B cell (primary cell): ENCODE data around the gene TXK. TPM values are rescaled to one million over a fixed set of nuclear protein-coding genes. Genes with fewer than 3 reads are reported as not detected.

Experiments
- ATAC-seq: fragments of 200-7000 bp; cut with Tn5 transposase; one replicate; pipeline ENCODE4 v1.10.0; 2021; ENCODE audit warnings: low read depth, mild to moderate bottlenecking, moderate number of reproducible peaks, moderate library complexity
- CTCF ChIA-PET: fragments of 350-600 bp; sonication (Branson Sonifier 250); formaldehyde crosslinking; loops from one replicate; lab custom pipeline; 2021; ENCODE audit warnings: antibody characterized with exemption, inconsistent platforms; lab: Charles Lee
- POLR2A ChIA-PET: fragments of 350-600 bp; sonication (Branson Sonifier 250); formaldehyde crosslinking; loops from one replicate; lab custom pipeline; 2021; ENCODE audit warnings: antibody characterized with exemption; lab: Charles Lee
- DNase-seq: peaks from one replicate; pipeline ENCODE4 v3.0.0; 2013
- H2AFZ ChIP-seq: 2 replicates; pipeline ENCODE4 v1.6.1; 2012; ENCODE audit warnings: mild to moderate bottlenecking, low read depth, low read length; ENCODE audit not compliant: insufficient read depth, poor library complexity, severe bottlenecking
- H3K27ac ChIP-seq, 2 donors: 1 replicate in 1 of 2; 2 replicates in 1 of 2; pipeline ENCODE4 v1.5.1; 2012 to 2013; ENCODE audit warnings: low read length in 2 of 2, mild to moderate bottlenecking in 2 of 2, moderate library complexity in 1 of 2
- H3K27me3 ChIP-seq, 4 experiments: fragments of 200-600 bp in 1 of 4; sonication (generic) in 1 of 4; replicated peaks in 1 of 4; 1 replicate in 2 of 4; 2 replicates in 2 of 4; pipeline versions ENCODE4 v1.6.1 to v1.7.0; 2013 to 2016; ENCODE audit warnings: low read length in 3 of 4, mild to moderate bottlenecking in 2 of 4, mixed read lengths in 1 of 4, moderate library complexity in 1 of 4; ENCODE audit not compliant: insufficient read depth in 4 of 4, control insufficient read depth in 3 of 4; ENCODE audit errors: control extremely low read depth in 1 of 4
- H3K36me3 ChIP-seq, 2 experiments: replicated peaks in 1 of 2; 1 replicate in 1 of 2; 2 replicates in 1 of 2; pipeline versions ENCODE4 v1.6.1 to v1.7.1; 2013; ENCODE audit warnings: low read length in 1 of 2; ENCODE audit not compliant: insufficient read depth in 2 of 2, control insufficient read depth in 1 of 2; ENCODE audit errors: control extremely low read depth in 1 of 2, extremely low read depth in 1 of 2
- H3K4me1 ChIP-seq, 2 donors: fragments of 200-600 bp in 1 of 2; sonication (generic) in 1 of 2; 1 replicate in 1 of 2; 2 replicates in 1 of 2; pipeline versions ENCODE4 v1.5.1 to v1.6.1; 2013 to 2017; ENCODE audit warnings: low read length in 2 of 2; ENCODE audit not compliant: control insufficient read depth in 2 of 2, insufficient read depth in 2 of 2
- H3K4me2 ChIP-seq: replicated peaks from 2 replicates; pipeline ENCODE3; 2012; ENCODE audit warnings: mild to moderate bottlenecking, low read depth, low read length; ENCODE audit not compliant: poor library complexity, severe bottlenecking
- H3K4me3 ChIP-seq, 5 experiments: fragments of 200-600 bp in 1 of 5; sonication (generic) in 1 of 5; 1 replicate in 3 of 5; 2 replicates in 2 of 5; pipeline versions ENCODE4 v1.5.1 to v1.7.0; 2011 to 2016; ENCODE audit warnings: low read length in 4 of 5, mild to moderate bottlenecking in 4 of 5, low read depth in 2 of 5, control low read depth in 1 of 5, moderate library complexity in 1 of 5; ENCODE audit not compliant: insufficient read depth in 1 of 5; ENCODE audit errors: control extremely low read depth in 1 of 5, extremely low read depth in 1 of 5
- H3K79me2 ChIP-seq: fragments of 200-600 bp; sonication (generic); one replicate; pipeline ENCODE4 v1.6.0; 2016; ENCODE audit warnings: low read length; ENCODE audit not compliant: control insufficient read depth, insufficient read depth
- H3K9ac ChIP-seq: fragments of 200-600 bp; sonication (generic); 2 replicates; pipeline ENCODE4 v1.6.1; 2017; ENCODE audit warnings: mild to moderate bottlenecking, low read length, moderate library complexity
- H3K9me3 ChIP-seq, 3 donors: one replicate each; pipeline versions ENCODE4 v1.6.1 to v1.7.1; 2013; ENCODE audit warnings: low read length in 2 of 3; ENCODE audit not compliant: control insufficient read depth in 2 of 3, insufficient read depth in 1 of 3; ENCODE audit errors: control extremely low read depth in 1 of 3
- H4K20me1 ChIP-seq: 2 replicates; pipeline ENCODE4 v1.6.0; 2012; ENCODE audit warnings: mild to moderate bottlenecking, low read length; ENCODE audit not compliant: insufficient read depth, control insufficient read depth, poor library complexity, severe bottlenecking
- H3K27ac Mint-ChIP-seq: one replicate; pipeline ENCODE4 v1.8.0; 2021; ENCODE audit warnings: mixed read lengths
- H3K27me3 Mint-ChIP-seq: one replicate; pipeline ENCODE4 v1.8.0; 2021; ENCODE audit warnings: mixed read lengths
- H3K4me1 Mint-ChIP-seq: one replicate; pipeline ENCODE4 v1.8.0; 2021; ENCODE audit warnings: mixed read lengths
- H3K4me3 Mint-ChIP-seq: one replicate; pipeline ENCODE4 v1.8.0; 2021; ENCODE audit warnings: mixed read lengths
- H3K9me3 Mint-ChIP-seq: one replicate; pipeline ENCODE4 v1.8.0; 2022; ENCODE audit warnings: mixed read lengths; ENCODE audit not compliant: insufficient read depth
- CTCF ChIP-seq: fragments of 200-600 bp; IDR thresholded peaks from one replicate; pipeline ENCODE4 v1.8.0; 2022; ENCODE audit warnings: antibody characterized with exemption, mild to moderate bottlenecking
- EZH2 ChIP-seq: IDR thresholded peaks from 2 replicates; pipeline ENCODE4 v1.6.1; 2012; ENCODE audit warnings: borderline replicate concordance, low read depth, mild to moderate bottlenecking, moderate library complexity, low read length; ENCODE audit not compliant: insufficient read depth, poor library complexity, severe bottlenecking
- WGBS: methylation state at CpG from one replicate; pipeline ENCODE4 v1.1.5; 2013; ENCODE audit warnings: missing lambda C conversion rate; ENCODE audit not compliant: insufficient coverage; 5-methylcytosine and 5-hydroxymethylcytosine counted together
- intact Hi-C: fragments of 100-400 bp; cut with micrococcal nuclease; formaldehyde crosslinking; loops from one replicate; pipeline ENCODE4 v1.10.0; 2022
- polyA plus RNA-seq: library from polyadenylated mRNA; depleted of rRNA; stranded (reverse); fragments of >200 nt; gene quantifications from 2 replicates; pipeline ENCODE4 v1.2.3, GENCODE V29; 2012
- total RNA-seq, 2 donors: library from RNA; stranded (reverse); fragments of 120-200 nt in 1 of 2; gene quantifications; 1 replicate in 1 of 2; 2 replicates in 1 of 2; pipeline versions ENCODE4 v1.2.3 to v1.2.4, GENCODE V29; 2013 to 2022

The TXK gene
- total and polyA plus RNA-seq, 2 donors (not counting 1 experiment from before 2014, with no cell fraction given) = 0.79 to 1.1 TPM

GRCh38 chr4:48031802-48032525 lies 102.1 kb downstream of the TXK start:
- no peak for ATAC-seq
- Histone ChIP-seq H3K27me3 (peaks cover 0 to 3% (median 0%) of the 10 kb centered on the region in 4 experiments), H3K27ac (no peak overlapping the region), H3K4me2 (no peak overlapping the region), H3K4me1 (peaks cover 27 to 29% of the 10 kb centered on the region in 2 donors), H3K9me3 (peaks cover 0 to 3% (median 0%) of the 10 kb centered on the region in 3 donors), H4K20me1 (no peaks in the 10 kb centered on the region), H3K79me2 (no peaks in the 10 kb centered on the region), H2AFZ (no peak overlapping the region), H3K36me3 (no peaks in the 10 kb centered on the region), H3K4me3 (no peak overlapping the region), H3K9ac (no peak overlapping the region)
- Mint-ChIP-seq H3K27ac (no peak overlapping the region), H3K4me3 (no peak overlapping the region), H3K4me1 (peaks cover 40% of the 10 kb centered on the region), H3K9me3 (no peaks in the 10 kb centered on the region), H3K27me3 (peaks cover 7% of the 10 kb centered on the region)
- no peak for DNase-seq
- TF ChIP-seq CTCF (no peak), EZH2 (no peak)
- ChIA-PET CTCF (interaction anchor here (0.8 to 6.7 kb wide), 9 partner anchors 13 to 109 kb away, joined by 3 to 86 read pairs (median 3); no protein-coding TSS in a partner anchor), POLR2A (no interaction called here)
- intact Hi-C loops = no loop called here
- 95% methylated on average over 3 of the region's 12 CpGs for WGBS

GRCh38 chr4:48030470-48030869 lies 103.6 kb downstream of the TXK start:
- no peak overlapping the region for H3K4me3 Mint-ChIP-seq
- H3K4me1 Mint-ChIP-seq = peaks cover 26% of the 10 kb centered on the region
- no peaks in the 10 kb centered on the region for H3K36me3 ChIP-seq
- no peak overlapping the region for H3K4me2 ChIP-seq
- H3K27ac ChIP-seq = no peak overlapping the region
- H3K9me3 ChIP-seq = peaks cover 0 to 3% (median 0%) of the 10 kb centered on the region in 3 donors
- no peak overlapping the region for H3K9ac ChIP-seq
- ChIA-PET POLR2A (no interaction called here), CTCF (interaction anchor here (3.4 kb wide), 1 partner anchor 56 kb away, joined by 27 read pairs; no protein-coding TSS in a partner anchor)
- H4K20me1 ChIP-seq = no peaks in the 10 kb centered on the region
- H3K4me3 ChIP-seq = no peak overlapping the region
- peaks cover 14 to 16% of the 10 kb centered on the region in 2 donors for H3K4me1 ChIP-seq
- H3K27me3 ChIP-seq = peaks cover 0 to 8% (median 3%) of the 10 kb centered on the region in 4 experiments
- intact Hi-C loops = no loop called here
- ATAC-seq (no peak), DNase-seq (no peak)
- no CpG with 5 or more reads among the region's 3 CpGs for WGBS
- no peak overlapping the region for H2AFZ ChIP-seq
- peaks cover 16% of the 10 kb centered on the region for H3K27me3 Mint-ChIP-seq
- no peak overlapping the region for H3K27ac Mint-ChIP-seq
- TF ChIP-seq CTCF (no peak), EZH2 (no peak)
- H3K9me3 Mint-ChIP-seq = no peaks in the 10 kb centered on the region
- no peaks in the 10 kb centered on the region for H3K79me2 ChIP-seq
